Body of pancreas (tissue), 4 donors: ENCODE results near the gene ADGRE3. TPM values are rescaled to one million over a fixed set of nuclear protein-coding genes. Genes with fewer than 3 reads are reported as not detected.
"Not testable (repeated sequence)": the region's sequence is repeated elsewhere in the genome, so short reads cannot be mapped to it uniquely, and the experiment has no call there.

Experiments used
- ATAC-seq: fragments of 150-250 bp; one replicate; pipeline ENCODE4 v1.9.1; 2016
- DNase-seq, 4 donors: peaks; one replicate each; pipeline ENCODE4 v3.0.0-alpha.2; 2019
- H3K27ac ChIP-seq, 4 donors: fragments of 200-600 bp; sonication (generic); 1 replicate in 3 of 4; 2 replicates in 1 of 4; pipeline versions ENCODE4 v1.5.1 to v1.6.1; 2016 to 2019; ENCODE audit warnings: mild to moderate bottlenecking in 1 of 4, mixed read lengths in 1 of 4, moderate library complexity in 1 of 4
- H3K27me3 ChIP-seq, 2 donors: fragments of 200-600 bp; sonication (generic); one replicate each; pipeline ENCODE4 v1.6.0; 2016; ENCODE audit warnings: mild to moderate bottlenecking in 1 of 2
- H3K36me3 ChIP-seq, 2 donors: fragments of 200-600 bp; sonication (generic); replicated peaks in 1 of 2; 2 replicates each; pipeline ENCODE4 v1.5.1; 2016; ENCODE audit warnings: low read depth in 2 of 2; ENCODE audit not compliant: insufficient read depth in 1 of 2
- H3K4me1 ChIP-seq: fragments of 200-600 bp; sonication (generic); one replicate; pipeline ENCODE4 v1.6.0; 2016
- H3K4me3 ChIP-seq, 2 donors: fragments of 200-600 bp; sonication (generic); 1 replicate in 1 of 2; 2 replicates in 1 of 2; pipeline ENCODE4 v1.5.1; 2016 to 2019
- H3K9me3 ChIP-seq, 3 donors: fragments of 200-600 bp; sonication (generic); 1 replicate in 2 of 3; 2 replicates in 1 of 3; pipeline ENCODE4 v1.5.1; 2016
- POLR2A ChIP-seq, 3 donors: fragments of 450-650 bp; IDR thresholded peaks; one replicate each; pipeline ENCODE4 v1.6.1; 2016; ENCODE audit warnings: antibody characterized with exemption in 3 of 3, mild to moderate bottlenecking in 2 of 3
- WGBS, 2 donors: methylation state at CpG; one replicate each; pipeline ENCODE4 v1.1.5; 2017; 5-methylcytosine and 5-hydroxymethylcytosine counted together
- intact Hi-C: fragments of 100-400 bp; cut with DNase I; formaldehyde crosslinking; loops from one replicate; pipeline ENCODE4 v1.15.1; 2023
- total RNA-seq, 2 donors: library from RNA; depleted of rRNA; stranded (reverse); fragments of >200 nt; gene quantifications; one replicate each; pipeline ENCODE4 v1.1.0, GENCODE V29; 2016
- TF ChIP-seq, protein P1 (sequence below), 7 experiments: fragments of 450-650 bp in 4 of 7; fragments of 200-600 bp in 3 of 7; sonication (generic) in 3 of 7; IDR thresholded peaks; one replicate each; pipeline ENCODE4 v1.5.1; 2016 to 2019; ENCODE audit warnings: antibody characterized with exemption in 7 of 7

ADGRE3 gene
- total RNA-seq, 2 donors from 2014 or later: not detected

DNA sequence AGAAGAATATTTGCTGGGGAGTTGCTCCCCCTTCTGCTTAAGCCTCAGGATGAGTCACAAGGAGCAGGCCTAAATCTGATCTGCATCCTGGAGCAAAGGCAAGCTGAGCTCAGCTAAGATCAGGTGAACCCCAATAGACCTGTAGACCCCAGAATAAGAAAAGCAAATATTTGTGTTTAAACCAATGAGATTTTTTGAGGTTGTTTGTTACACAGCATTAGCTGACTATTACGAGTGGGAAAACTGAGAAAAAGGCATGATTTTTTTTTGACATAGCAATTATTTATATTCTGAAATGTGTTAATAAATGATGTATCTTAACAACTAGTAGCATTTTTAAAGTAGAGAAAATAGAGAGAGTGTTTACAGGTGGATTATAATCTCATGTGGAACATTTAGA, 45.1 kb downstream of the ADGRE3 start:
- intact Hi-C loops: no loop called here
- H3K9me3 ChIP-seq: no peaks in the 10 kb centered on the region
- WGBS, 2 donors: 63 to 86% methylated on average over 1 of the region's 1 CpG
- no peaks in the 10 kb centered on the region for H3K4me1 ChIP-seq
- TF ChIP-seq POLR2A (IDR thresholded peaks at IDR 0.05): no peak
- TF ChIP-seq, protein P1, sequence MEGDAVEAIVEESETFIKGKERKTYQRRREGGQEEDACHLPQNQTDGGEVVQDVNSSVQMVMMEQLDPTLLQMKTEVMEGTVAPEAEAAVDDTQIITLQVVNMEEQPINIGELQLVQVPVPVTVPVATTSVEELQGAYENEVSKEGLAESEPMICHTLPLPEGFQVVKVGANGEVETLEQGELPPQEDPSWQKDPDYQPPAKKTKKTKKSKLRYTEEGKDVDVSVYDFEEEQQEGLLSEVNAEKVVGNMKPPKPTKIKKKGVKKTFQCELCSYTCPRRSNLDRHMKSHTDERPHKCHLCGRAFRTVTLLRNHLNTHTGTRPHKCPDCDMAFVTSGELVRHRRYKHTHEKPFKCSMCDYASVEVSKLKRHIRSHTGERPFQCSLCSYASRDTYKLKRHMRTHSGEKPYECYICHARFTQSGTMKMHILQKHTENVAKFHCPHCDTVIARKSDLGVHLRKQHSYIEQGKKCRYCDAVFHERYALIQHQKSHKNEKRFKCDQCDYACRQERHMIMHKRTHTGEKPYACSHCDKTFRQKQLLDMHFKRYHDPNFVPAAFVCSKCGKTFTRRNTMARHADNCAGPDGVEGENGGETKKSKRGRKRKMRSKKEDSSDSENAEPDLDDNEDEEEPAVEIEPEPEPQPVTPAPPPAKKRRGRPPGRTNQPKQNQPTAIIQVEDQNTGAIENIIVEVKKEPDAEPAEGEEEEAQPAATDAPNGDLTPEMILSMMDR (IDR thresholded peaks at IDR 0.05): no peak
- no peak for DNase-seq
- H3K27ac ChIP-seq: no peak overlapping the region
- H3K4me3 ChIP-seq: no peak overlapping the region
- no peaks in the 10 kb centered on the region for H3K27me3 ChIP-seq
- no peak for ATAC-seq
- H3K36me3 ChIP-seq: no peaks in the 10 kb centered on the region

DNA sequence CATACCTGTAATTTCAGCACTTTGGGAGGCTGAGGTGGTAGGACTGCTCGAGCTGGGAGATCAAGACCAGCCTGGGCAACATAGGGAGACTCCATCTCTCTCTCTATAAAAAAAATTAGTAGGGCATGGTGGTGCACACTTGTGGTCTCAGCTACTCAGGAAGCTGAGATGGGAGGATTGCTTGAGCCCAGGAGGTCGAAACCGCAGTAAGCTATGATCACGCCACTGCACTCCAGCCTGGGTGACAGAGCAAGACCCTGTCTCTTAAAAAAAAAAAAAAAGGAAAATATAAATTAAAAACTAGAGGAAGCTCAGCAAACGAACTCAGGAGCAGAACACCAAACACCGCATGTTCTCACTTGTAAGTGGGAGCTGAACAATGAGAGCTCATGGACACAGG, 50.2 kb downstream of the ADGRE3 start:
- H3K27me3 ChIP-seq, H3K4me3 ChIP-seq, DNase-seq, H3K36me3 ChIP-seq, H3K4me1 ChIP-seq, intact Hi-C loops, H3K27ac ChIP-seq, ATAC-seq, H3K9me3 ChIP-seq: not testable (repeated sequence)
- WGBS, 2 donors: 59 to 64% methylated on average over 6 of the region's 6 CpGs

DNA sequence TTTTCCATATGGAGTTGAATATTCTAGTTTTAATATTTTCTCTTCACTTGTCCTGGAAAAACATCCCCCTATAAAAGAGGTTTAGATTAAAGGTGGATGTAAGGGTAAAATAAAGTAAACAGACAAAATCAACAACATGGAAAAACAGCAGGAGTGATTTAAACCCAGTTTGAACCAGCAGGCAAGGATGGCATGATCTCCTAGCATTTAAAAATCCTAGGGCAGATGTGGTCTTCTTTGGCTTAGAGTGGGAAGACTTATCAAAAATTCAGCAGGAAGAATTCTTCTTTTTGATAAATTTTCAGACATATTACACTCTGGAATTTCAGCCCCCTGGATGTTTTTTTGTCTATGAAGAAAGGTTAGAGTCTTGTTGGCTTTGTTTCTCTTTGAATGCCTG, 55.2 kb downstream of the ADGRE3 start:
- Histone ChIP-seq H3K36me3 (no peaks in the 10 kb centered on the region), H3K27ac (no peak overlapping the region), H3K27me3 (no peaks in the 10 kb centered on the region), H3K9me3 (no peaks in the 10 kb centered on the region), H3K4me3 (no peak overlapping the region), H3K4me1 (no peaks in the 10 kb centered on the region)
- DNase-seq (no peak), ATAC-seq (no peak)
- intact Hi-C loops: no loop called here
- TF ChIP-seq POLR2A (IDR thresholded peaks at IDR 0.05): no peak
- TF ChIP-seq, protein P1 (IDR thresholded peaks at IDR 0.05): no peak

DNA sequence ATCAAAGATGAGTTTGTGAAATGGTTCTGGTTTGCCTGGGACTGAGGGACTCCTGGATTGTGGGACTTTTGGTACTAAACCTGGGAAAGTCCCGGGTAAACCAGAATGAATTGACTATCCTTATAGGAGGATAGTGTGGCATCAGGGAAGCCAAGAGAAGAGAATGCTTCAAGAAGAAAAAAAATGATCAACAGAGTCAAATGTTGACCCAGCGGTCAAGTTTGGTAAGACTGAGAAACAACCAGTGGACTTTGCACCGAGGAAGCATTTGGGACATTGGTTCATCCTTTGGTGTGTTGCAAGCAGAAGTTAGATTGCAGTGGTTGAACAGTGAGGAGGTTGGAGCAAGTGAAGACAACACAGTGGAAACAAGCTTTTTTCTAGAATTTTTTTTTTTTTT, 58.2 kb downstream of the ADGRE3 start:
- Histone ChIP-seq H3K27ac (no peak overlapping the region), H3K4me3 (no peak overlapping the region), H3K27me3 (no peaks in the 10 kb centered on the region), H3K9me3 (no peaks in the 10 kb centered on the region), H3K36me3 (no peaks in the 10 kb centered on the region), H3K4me1 (no peaks in the 10 kb centered on the region)
- 68 to 78% methylated on average over 3 of the region's 3 CpGs for WGBS, 2 donors
- ATAC-seq (no peak), DNase-seq (peak in 1 of 4 donors; percentile 18)
- intact Hi-C loops: no loop called here
- TF ChIP-seq, protein P1 (IDR thresholded peaks at IDR 0.05): no peak
- no peak for TF ChIP-seq POLR2A (IDR thresholded peaks at IDR 0.05)

DNA sequence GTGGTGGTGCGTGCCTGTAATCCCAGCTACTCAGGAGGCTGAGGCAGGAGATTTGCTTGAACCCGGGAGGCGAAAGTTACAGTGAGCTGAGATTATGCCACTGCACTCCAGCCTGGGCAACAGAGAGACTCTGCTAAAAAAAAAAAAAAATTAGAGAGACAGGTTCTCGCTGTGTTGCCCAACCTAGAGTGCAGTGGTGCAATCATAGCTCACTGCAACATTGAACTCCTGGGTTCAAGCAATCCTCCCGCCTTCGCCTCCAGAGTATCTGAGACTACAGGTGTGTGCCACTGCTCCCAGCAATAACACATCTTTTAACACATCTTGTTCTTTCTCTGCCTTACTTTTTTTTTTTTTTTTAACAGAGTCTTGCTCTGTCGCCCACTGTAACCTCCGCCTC, 59.0 kb downstream of the ADGRE3 start:
- intact Hi-C loops: no loop called here
- Histone ChIP-seq H3K9me3 (no peaks in the 10 kb centered on the region), H3K4me1 (no peaks in the 10 kb centered on the region), H3K27ac (no peak overlapping the region), H3K27me3 (no peaks in the 10 kb centered on the region), H3K4me3 (no peak overlapping the region), H3K36me3 (no peaks in the 10 kb centered on the region)
- ATAC-seq (no peak), DNase-seq (no peak)
- TF ChIP-seq POLR2A (IDR thresholded peaks at IDR 0.05): no peak
- TF ChIP-seq, protein P1 (IDR thresholded peaks at IDR 0.05): no peak
- WGBS, 2 donors: 73 to 84% methylated on average over 8 of the region's 8 CpGs
